Measurements from ENCODE around the gene BGN. TPM values are rescaled to one million over a fixed set of nuclear protein-coding genes. Genes with fewer than 3 reads are reported as not detected.
A peak's percentile ranks its signal among the peaks of the same experiment; 100 is the strongest.

Gene BGN
- total and polyA plus RNA-seq, 2 donors from 2014 or later, result 164 to 288 TPM

- H3K9ac ChIP-seq (ENCODE audit: low read length in 3 of 3), result no peak overlapping the region
- intact Hi-C loops (cut with DNase I), result no loop called here
- no peaks in the 10 kb centered on the region for H3K27me3 ChIP-seq (ENCODE audit: control insufficient read depth, insufficient read depth, low read length)
- no peak for TF ChIP-seq CTCF (IDR thresholded peaks at IDR 0.05; ENCODE audit: borderline replicate concordance, extremely low read depth, insufficient read depth)
- H3K9me3 ChIP-seq (ENCODE audit: control insufficient read depth in 2 of 3, insufficient read depth in 1 of 3, low read length in 3 of 3), result no peaks in the 10 kb centered on the region
- no peaks in the 10 kb centered on the region for H3K36me3 ChIP-seq (ENCODE audit: control insufficient read depth in 2 of 3, insufficient read depth in 3 of 3, low read length in 3 of 3)
- H3K4me3 ChIP-seq (ENCODE audit: low read length in 3 of 3), result no peak overlapping the region
- no peak overlapping the region for H3K27ac ChIP-seq (ENCODE audit: low read depth in 2 of 2, low read length in 2 of 2)
- DNase-seq, result no peak
- FAIRE-seq, result no peak
- H3K4me1 ChIP-seq (ENCODE audit: control insufficient read depth in 2 of 3, insufficient read depth in 2 of 3, low read depth in 1 of 3, low read length in 3 of 3), result peaks cover 0 to 11% (median 0%) of the 10 kb centered on the region in 3 donors
Observed at GRCh38 chrX:153468008-153468580, 26.7 kb upstream of the BGN start.

- FAIRE-seq, result no peak
Observed at GRCh38 chrX:153469811-153470410, 24.9 kb upstream of the BGN start.

GRCh38 chrX:153470411-153471363 is 24.1 kb upstream of the BGN start, which contains the start of gene HAUS7:
Gene HAUS7 (minus strand): TSS chrX:153470576. CDS start chrX:153470557, 19 bp downstream.
- peak; percentile 71 for TF ChIP-seq CTCF (IDR thresholded peaks at IDR 0.05; ENCODE audit: borderline replicate concordance, extremely low read depth, insufficient read depth)
- peak within 1 kb of the TSS; percentile 36 to 74 (median 54) for H3K4me3 ChIP-seq (ENCODE audit: low read length in 3 of 3)
- FAIRE-seq (no peak), DNase-seq (peak; percentile 91 to 97 (median 95))
- no peaks in the 10 kb centered on the region for H3K36me3 ChIP-seq (ENCODE audit: control insufficient read depth in 2 of 3, insufficient read depth in 3 of 3, low read length in 3 of 3)
- H3K27ac ChIP-seq (ENCODE audit: low read depth in 2 of 2, low read length in 2 of 2), result peak within 1 kb of the TSS; percentile 43 to 65
- peaks cover 0 to 3% (median 0%) of the 10 kb centered on the region in 3 donors for H3K4me1 ChIP-seq (ENCODE audit: control insufficient read depth in 2 of 3, insufficient read depth in 2 of 3, low read depth in 1 of 3, low read length in 3 of 3)
- H3K9ac ChIP-seq (ENCODE audit: low read length in 3 of 3), result peak within 1 kb of the TSS in 1 of 3 donors; percentile 34
- intact Hi-C loops (cut with DNase I), result no loop called here
- H3K27me3 ChIP-seq (ENCODE audit: control insufficient read depth, insufficient read depth, low read length), result no peaks in the 10 kb centered on the region
- no peaks in the 10 kb centered on the region for H3K9me3 ChIP-seq (ENCODE audit: control insufficient read depth in 2 of 3, insufficient read depth in 1 of 3, low read length in 3 of 3)

More at GRCh38 chrX:153469811-153470410, 24.9 kb upstream of the BGN start:
- Histone ChIP-seq H3K4me1 (ENCODE audit: control insufficient read depth in 2 of 3, insufficient read depth in 2 of 3, low read depth in 1 of 3, low read length in 3 of 3) (peaks cover 0 to 3% (median 0%) of the 10 kb centered on the region in 3 donors), H3K36me3 (ENCODE audit: control insufficient read depth in 2 of 3, insufficient read depth in 3 of 3, low read length in 3 of 3) (no peaks in the 10 kb centered on the region), H3K27me3 (ENCODE audit: control insufficient read depth, insufficient read depth, low read length) (no peaks in the 10 kb centered on the region), H3K9ac (ENCODE audit: low read length in 3 of 3) (peak overlapping the region in 1 of 3 donors; percentile 34), H3K9me3 (ENCODE audit: control insufficient read depth in 2 of 3, insufficient read depth in 1 of 3, low read length in 3 of 3) (no peaks in the 10 kb centered on the region), H3K27ac (ENCODE audit: low read depth in 2 of 2, low read length in 2 of 2) (no peak overlapping the region), H3K4me3 (ENCODE audit: low read length in 3 of 3) (peak overlapping the region; percentile 36 to 74 (median 54))
- peak in 1 of 5 donors; percentile 76 for DNase-seq
- intact Hi-C loops (cut with DNase I), result no loop called here
- TF ChIP-seq CTCF (IDR thresholded peaks at IDR 0.05; ENCODE audit: borderline replicate concordance, extremely low read depth, insufficient read depth), result no peak

All from kidney (tissue), 14 donors.